Fibroblast of lung (primary cell): ENCODE results near the gene RPS6KA2.

Experiments
- EZH2 ChIP-seq: IDR thresholded peaks from 2 replicates; pipeline ENCODE4 v1.5.1; 2012; ENCODE audit warnings: low read length, control low read depth, mild to moderate bottlenecking; ENCODE audit errors: missing control alignments
- TF ChIP-seq, protein P1 (sequence below), 2 donors: IDR thresholded peaks in 1 of 2; conservative IDR thresholded peaks in 1 of 2; 1 replicate in 1 of 2; 2 replicates in 1 of 2; pipeline ENCODE4 v1.5.1; 2011 to 2012; ENCODE audit warnings: low read length in 2 of 2, control low read depth in 1 of 2, inconsistent platforms in 1 of 2, low read depth in 1 of 2, mild to moderate bottlenecking in 1 of 2

DNA sequence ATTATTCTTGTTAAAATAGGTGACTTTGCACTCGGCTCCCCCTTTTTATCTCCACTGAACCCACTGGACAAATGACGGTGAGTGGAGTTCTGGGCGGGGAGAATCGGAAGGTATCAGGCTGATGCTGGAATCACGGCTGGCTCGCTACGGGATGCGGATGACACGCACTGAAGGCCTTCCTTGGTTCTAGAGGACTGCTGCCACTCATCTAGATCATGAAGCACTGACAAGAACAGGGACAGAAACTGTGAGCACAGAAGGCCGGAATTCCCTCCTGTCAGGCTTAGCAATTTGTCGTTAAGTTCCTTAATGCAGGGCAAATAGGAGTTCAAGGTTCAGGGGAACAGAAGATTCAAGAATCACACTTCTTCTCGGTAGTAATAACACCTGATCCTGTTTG, 154.4 kb downstream of the RPS6KA2 start:
- TF ChIP-seq, protein P1, sequence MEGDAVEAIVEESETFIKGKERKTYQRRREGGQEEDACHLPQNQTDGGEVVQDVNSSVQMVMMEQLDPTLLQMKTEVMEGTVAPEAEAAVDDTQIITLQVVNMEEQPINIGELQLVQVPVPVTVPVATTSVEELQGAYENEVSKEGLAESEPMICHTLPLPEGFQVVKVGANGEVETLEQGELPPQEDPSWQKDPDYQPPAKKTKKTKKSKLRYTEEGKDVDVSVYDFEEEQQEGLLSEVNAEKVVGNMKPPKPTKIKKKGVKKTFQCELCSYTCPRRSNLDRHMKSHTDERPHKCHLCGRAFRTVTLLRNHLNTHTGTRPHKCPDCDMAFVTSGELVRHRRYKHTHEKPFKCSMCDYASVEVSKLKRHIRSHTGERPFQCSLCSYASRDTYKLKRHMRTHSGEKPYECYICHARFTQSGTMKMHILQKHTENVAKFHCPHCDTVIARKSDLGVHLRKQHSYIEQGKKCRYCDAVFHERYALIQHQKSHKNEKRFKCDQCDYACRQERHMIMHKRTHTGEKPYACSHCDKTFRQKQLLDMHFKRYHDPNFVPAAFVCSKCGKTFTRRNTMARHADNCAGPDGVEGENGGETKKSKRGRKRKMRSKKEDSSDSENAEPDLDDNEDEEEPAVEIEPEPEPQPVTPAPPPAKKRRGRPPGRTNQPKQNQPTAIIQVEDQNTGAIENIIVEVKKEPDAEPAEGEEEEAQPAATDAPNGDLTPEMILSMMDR (conservative IDR thresholded peaks at IDR 0.05 in 1 of 2, IDR thresholded peaks at IDR 0.05 in 1 of 2; ENCODE audit: low read depth in 1 of 2, low read length in 2 of 2) = no peak
- no peak for TF ChIP-seq EZH2
